Kidney (tissue), 14 donors: ENCODE results near the gene RAG2. TPM values are rescaled to one million over a fixed set of nuclear protein-coding genes. Genes with fewer than 3 reads are reported as not detected.
"Not testable (repeated sequence)": the region's sequence is repeated elsewhere in the genome, so short reads cannot be mapped to it uniquely, and the experiment has no call there.

Experiments
- DNase-seq, 5 donors: peaks; one replicate each; pipeline ENCODE4 v3.0.0-alpha.2; 2013 to 2020
- FAIRE-seq: peaks from 2 replicates; lab custom pipeline; 2012; peaks lifted over from hg19 to GRCh38; lab: Jason Lieb, UNC
- H3K27ac ChIP-seq, 2 donors: one replicate each; pipeline ENCODE4 v1.7.0; 2013; ENCODE audit warnings: low read depth in 2 of 2, low read length in 2 of 2, inconsistent platforms in 1 of 2
- H3K27me3 ChIP-seq: one replicate; pipeline ENCODE4 v1.7.1; 2013; ENCODE audit warnings: low read length, inconsistent platforms; ENCODE audit not compliant: control insufficient read depth, insufficient read depth
- H3K36me3 ChIP-seq, 3 donors: one replicate each; pipeline versions ENCODE4 v1.7.0 to v1.7.1; 2013; ENCODE audit warnings: low read length in 3 of 3, control low read depth in 1 of 3, inconsistent platforms in 1 of 3; ENCODE audit not compliant: insufficient read depth in 3 of 3, control insufficient read depth in 2 of 3
- H3K4me1 ChIP-seq, 3 donors: one replicate each; pipeline versions ENCODE4 v1.7.0 to v1.7.1; 2013; ENCODE audit warnings: low read length in 3 of 3, inconsistent platforms in 1 of 3, low read depth in 1 of 3; ENCODE audit not compliant: control insufficient read depth in 2 of 3, insufficient read depth in 2 of 3
- H3K4me3 ChIP-seq, 3 donors: one replicate each; pipeline versions ENCODE4 v1.7.0 to v1.8.1; 2013; ENCODE audit warnings: low read length in 3 of 3, control low read depth in 1 of 3, inconsistent platforms in 1 of 3
- H3K9ac ChIP-seq, 3 donors: one replicate each; pipeline versions ENCODE4 v1.7.0 to v1.7.1; 2013; ENCODE audit warnings: low read length in 3 of 3, control low read depth in 1 of 3, inconsistent platforms in 1 of 3
- H3K9me3 ChIP-seq, 3 donors: one replicate each; pipeline versions ENCODE4 v1.7.0 to v1.7.1; 2013; ENCODE audit warnings: low read length in 3 of 3, control low read depth in 1 of 3, inconsistent platforms in 1 of 3; ENCODE audit not compliant: control insufficient read depth in 2 of 3, insufficient read depth in 1 of 3
- intact Hi-C: fragments of 100-400 bp; cut with DNase I; formaldehyde crosslinking; loops from one replicate; pipeline ENCODE4 v1.11.1; 2022
- polyA plus RNA-seq: library from polyadenylated mRNA; stranded (reverse); fragments of 350-450 nt; fragmentation: Illumina TruSeq; extraction: RNeasy Lipid Tissue Mini Kit (QIAGEN cat#74804); gene quantifications from one replicate; pipeline ENCODE4 v1.2.3, GENCODE V29; 2014; ENCODE audit warnings: low read depth, low replicate concordance; ENCODE audit not compliant: insufficient read depth
- total RNA-seq: library from RNA; stranded (reverse); fragmentation: NEBNext Ultra II Directional; extraction: Animal tissue kit (Norgen Biotek cat#: 25700); gene quantifications from one replicate; pipeline ENCODE4 v1.2.1, GENCODE V29; 2021
- TF ChIP-seq, protein P1 (sequence below): IDR thresholded peaks from 3 replicates; pipeline ENCODE4 v1.5.1; 2012; ENCODE audit warnings: mild to moderate bottlenecking, moderate library complexity, borderline replicate concordance; ENCODE audit not compliant: insufficient read depth; ENCODE audit errors: extremely low read depth
- donor health status: control.
- donor health status: control.
- donor health status: control.
- donor health status: control.
- donor health status: control.
- donor health status: DM: yes; HTN: yes; CAD: no.
- donor health status: Normal renal cell carcinoma (clear cell type).

RAG2 gene
- total and polyA plus RNA-seq, 2 donors from 2014 or later, result not detected

GRCh38 chr11:36558571-36559413 lies 39.2 kb downstream of the RAG2 start:
- Histone ChIP-seq H3K36me3 (no peaks in the 10 kb centered on the region), H3K4me3 (no peak overlapping the region), H3K9ac (no peak overlapping the region), H3K9me3 (no peaks in the 10 kb centered on the region), H3K27me3 (no peaks in the 10 kb centered on the region), H3K27ac (no peak overlapping the region), H3K4me1 (no peaks in the 10 kb centered on the region)
- intact Hi-C loops, result no loop called here
- FAIRE-seq (no peak), DNase-seq (no peak)
- TF ChIP-seq, protein P1, sequence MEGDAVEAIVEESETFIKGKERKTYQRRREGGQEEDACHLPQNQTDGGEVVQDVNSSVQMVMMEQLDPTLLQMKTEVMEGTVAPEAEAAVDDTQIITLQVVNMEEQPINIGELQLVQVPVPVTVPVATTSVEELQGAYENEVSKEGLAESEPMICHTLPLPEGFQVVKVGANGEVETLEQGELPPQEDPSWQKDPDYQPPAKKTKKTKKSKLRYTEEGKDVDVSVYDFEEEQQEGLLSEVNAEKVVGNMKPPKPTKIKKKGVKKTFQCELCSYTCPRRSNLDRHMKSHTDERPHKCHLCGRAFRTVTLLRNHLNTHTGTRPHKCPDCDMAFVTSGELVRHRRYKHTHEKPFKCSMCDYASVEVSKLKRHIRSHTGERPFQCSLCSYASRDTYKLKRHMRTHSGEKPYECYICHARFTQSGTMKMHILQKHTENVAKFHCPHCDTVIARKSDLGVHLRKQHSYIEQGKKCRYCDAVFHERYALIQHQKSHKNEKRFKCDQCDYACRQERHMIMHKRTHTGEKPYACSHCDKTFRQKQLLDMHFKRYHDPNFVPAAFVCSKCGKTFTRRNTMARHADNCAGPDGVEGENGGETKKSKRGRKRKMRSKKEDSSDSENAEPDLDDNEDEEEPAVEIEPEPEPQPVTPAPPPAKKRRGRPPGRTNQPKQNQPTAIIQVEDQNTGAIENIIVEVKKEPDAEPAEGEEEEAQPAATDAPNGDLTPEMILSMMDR, result no peak

- DNase-seq (no peak), FAIRE-seq (no peak)
- no peaks in the 10 kb centered on the region for H3K27me3 ChIP-seq
- no peaks in the 10 kb centered on the region for H3K9me3 ChIP-seq
- TF ChIP-seq, protein P1, result no peak
- no peak overlapping the region for H3K9ac ChIP-seq
- no peak overlapping the region for H3K4me3 ChIP-seq
- H3K4me1 ChIP-seq, result no peaks in the 10 kb centered on the region
- intact Hi-C loops, result no loop called here
- H3K36me3 ChIP-seq, result no peaks in the 10 kb centered on the region
- no peak overlapping the region for H3K27ac ChIP-seq
These were observed 40.0 kb downstream of the RAG2 start for GRCh38 chr11:36557991-36558390.

GRCh38 chr11:36557390-36557789 lies 40.6 kb downstream of the RAG2 start:
- H3K9ac ChIP-seq, FAIRE-seq, H3K27ac ChIP-seq, H3K4me1 ChIP-seq, DNase-seq, H3K36me3 ChIP-seq, H3K9me3 ChIP-seq, intact Hi-C loops, H3K27me3 ChIP-seq, H3K4me3 ChIP-seq: not testable (repeated sequence)

GRCh38 chr11:36550385-36551115 lies 47.5 kb downstream of the RAG2 start:
- no peaks in the 10 kb centered on the region for H3K27me3 ChIP-seq
- H3K4me3 ChIP-seq, result no peak overlapping the region
- H3K9me3 ChIP-seq, result no peaks in the 10 kb centered on the region
- TF ChIP-seq, protein P1, result no peak
- intact Hi-C loops, result no loop called here
- no peak overlapping the region for H3K27ac ChIP-seq
- DNase-seq, result no peak
- H3K4me1 ChIP-seq, result no peaks in the 10 kb centered on the region
- FAIRE-seq, result no peak
- H3K36me3 ChIP-seq, result no peaks in the 10 kb centered on the region
- H3K9ac ChIP-seq, result no peak overlapping the region
